ENCODE measurements around the gene ASTN2.

The ASTN2 gene

DNA sequence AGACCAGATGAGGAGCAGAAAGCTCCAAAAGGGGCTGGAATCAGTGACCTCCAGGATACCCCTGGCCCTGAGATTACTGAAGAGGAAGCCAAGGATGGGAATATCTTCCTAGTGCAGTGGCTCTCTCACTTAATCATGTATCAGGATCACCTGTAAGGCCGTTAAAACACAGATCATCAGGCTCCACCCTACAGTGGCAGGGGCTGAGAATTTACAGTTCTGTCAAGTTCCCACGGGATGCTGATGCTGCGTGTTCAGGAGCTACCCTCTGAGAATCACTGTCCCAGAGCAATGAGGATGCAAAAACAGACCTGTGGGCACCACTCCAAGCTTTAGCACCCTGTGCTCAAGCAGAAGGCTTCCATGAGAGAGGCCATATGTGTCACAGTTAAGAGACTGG, 291.9 kb downstream of the ASTN2 start:
- no peak for DNase-seq

DNA sequence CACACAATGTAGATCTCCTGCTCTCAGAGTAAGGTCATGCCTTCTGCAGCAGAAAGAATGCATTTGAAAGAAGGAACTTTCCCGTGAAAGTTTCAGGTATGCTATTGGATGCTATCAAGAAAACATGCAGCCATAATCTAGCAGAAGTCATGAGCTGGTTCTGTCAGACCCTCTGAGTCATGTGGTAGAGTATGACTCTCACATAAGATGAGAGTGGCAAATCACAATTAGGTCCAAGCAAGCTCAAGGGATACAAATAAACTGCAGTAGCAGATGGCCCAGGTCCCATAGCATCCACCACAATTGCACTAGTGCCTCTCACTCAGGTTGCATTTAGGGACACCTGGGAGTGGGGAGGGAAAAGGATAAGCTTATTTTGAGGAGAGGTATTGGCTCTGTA, 292.8 kb downstream of the ASTN2 start:
- DNase-seq: no peak

DNA sequence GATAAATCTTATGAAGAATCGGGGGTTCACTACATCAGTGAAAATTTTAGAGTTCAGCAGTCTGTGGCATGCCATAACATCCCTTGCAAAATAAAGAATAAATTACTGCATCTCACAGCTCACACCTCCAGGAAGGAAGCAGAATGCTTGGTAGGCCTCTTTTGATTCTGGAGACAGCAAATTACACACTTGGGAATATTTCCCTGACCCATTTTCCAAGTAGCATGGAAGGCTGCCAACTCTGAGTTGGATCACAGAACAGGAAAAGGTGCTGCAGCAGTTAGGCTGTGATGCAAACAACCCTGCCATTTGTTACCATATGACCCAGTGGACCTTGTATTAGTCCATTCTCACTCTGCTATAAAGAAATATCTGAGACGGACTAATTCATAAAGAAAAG, 293.5 kb downstream of the ASTN2 start:
- peak in 10 of 56 donors; percentile 1 to 34 (median 10) for DNase-seq

DNA sequence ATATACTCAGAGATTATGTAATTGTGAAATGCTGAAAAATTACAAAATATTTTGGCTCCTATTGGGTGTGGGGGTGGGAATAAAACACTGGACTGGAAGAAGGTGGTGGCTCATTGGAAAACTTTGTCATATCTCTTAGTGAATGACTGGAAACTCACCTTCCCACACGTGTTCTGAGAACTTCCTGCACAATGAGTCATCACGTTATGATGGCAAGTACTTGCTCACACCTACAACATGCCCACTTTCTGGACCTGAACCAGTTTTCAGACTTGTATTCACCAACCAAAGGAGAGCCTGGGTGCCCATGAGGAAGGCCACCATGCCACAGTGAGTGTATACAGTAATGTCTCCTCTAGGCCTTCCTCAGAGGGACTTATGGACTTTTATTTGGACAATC, 294.8 kb downstream of the ASTN2 start:
- peak in 1 of 56 donors; percentile 1 for DNase-seq

- DNase-seq: no peak
Observed at GRCh38 chr9:117116084-117116483, 298.8 kb downstream of the ASTN2 start.

GRCh38 chr9:117114768-117115167, 300.1 kb downstream of the ASTN2 start:
- DNase-seq: no peak

DNA sequence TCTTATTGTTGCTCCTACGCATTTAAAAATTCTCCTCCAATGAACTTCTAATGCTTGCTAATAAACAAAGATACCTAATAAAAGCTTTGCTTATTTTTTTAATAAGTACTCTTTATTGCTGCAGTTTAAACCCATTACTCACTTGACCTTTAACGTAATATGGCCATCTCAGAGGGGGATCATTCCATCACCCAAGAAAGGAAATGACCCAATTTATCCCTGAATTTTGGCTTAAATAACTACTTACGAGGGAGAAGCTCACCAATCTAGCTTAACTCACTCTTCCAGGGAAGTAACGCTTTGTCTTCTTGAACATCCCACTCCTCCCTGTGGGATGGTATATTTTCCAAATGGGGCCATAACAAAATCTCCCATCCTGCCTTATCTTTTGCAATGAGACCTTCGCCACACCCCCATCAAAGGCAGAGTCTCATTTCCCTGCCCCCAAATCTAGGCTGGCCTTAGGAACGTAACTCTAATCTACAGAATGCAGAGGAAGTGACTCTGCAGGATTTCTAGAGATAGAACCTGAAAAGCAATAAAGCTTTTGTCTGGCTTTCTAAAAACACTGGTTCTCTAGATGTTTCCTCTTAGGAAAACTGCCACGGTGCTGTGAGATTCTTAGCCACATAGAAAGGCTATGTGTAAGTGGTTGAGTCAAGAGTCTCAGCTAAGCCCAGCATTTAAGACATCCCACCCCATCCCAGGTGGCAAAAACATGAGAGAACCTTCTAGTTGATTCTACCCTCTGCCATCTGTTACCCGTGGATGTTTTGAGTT, 310.0 kb downstream of the ASTN2 start:
- DNase-seq: no peak

- DNase-seq: no peak
Observed at GRCh38 chr9:117104206-117104605, 310.7 kb downstream of the ASTN2 start.

DNA sequence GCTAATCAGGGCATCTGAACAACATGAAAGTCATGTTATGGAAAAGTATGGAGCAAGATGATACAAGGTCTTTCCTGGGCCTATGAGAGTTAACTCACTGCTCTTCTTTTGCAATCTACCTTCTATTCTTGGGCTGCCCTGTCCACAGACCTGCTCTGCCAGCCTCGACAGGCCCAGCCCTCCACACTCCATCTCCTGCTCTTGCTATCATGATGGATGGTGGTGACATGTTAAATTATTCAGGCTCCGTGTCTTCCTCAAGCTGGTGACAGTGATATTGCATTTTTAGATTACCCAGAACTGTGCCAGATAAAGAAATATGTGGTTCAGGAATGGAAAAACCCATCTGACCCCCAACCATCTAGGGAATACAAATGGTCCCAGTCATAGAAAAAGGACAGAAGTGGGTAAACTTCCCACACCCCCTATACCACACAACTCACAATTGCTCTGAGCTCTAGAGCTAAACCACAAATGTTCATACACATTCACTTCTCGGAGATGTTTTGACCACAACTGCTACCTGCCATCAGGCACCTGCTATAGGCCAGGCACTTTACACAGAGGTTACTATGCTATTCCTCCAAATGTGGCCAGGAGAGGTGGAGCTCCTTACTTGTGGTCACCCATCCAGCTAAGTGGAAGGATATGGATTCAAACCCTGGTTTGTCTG, 311.3 kb downstream of the ASTN2 start:
- no peak for DNase-seq

DNA sequence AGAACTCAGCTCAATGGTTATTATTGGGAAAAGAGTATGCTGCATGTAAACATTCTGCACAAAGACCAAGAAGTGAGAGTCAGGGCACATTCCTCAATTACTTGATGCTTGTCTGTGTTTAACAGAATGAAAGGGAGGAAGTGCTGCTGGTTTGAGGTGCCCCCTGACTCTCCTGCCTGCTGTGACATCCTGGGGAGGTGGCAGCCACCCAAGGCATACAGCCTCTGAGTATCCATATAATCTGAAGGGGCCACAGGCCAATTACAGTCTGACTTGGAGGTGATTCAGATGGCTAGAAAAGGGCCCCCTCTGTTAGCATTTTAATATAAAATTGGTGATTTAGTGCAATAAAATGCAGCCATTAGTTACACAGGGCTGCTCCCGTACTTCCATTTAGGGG, 313.8 kb downstream of the ASTN2 start:
- no peak for DNase-seq

- no peak for DNase-seq
Observed at GRCh38 chr9:117098331-117098730, 316.5 kb downstream of the ASTN2 start.

DNA sequence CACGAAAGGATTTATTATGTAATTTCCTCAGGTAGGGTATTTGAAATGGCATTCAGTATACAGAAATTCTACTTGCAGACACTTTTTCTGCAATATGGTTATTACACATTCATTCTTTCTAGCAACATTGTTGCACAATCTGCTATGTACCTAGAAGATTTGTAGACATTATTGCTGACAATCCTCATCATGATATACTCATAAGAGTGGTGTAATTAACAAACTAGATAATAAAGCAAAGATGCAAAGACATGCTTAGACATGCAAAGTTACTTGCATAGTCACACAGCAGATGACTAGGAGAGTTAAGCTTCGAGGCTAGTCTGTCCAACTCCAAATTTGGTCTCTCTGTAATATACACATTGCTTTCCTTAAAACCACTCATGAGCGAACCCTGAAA, 317.1 kb downstream of the ASTN2 start:
- DNase-seq: no peak

DNA sequence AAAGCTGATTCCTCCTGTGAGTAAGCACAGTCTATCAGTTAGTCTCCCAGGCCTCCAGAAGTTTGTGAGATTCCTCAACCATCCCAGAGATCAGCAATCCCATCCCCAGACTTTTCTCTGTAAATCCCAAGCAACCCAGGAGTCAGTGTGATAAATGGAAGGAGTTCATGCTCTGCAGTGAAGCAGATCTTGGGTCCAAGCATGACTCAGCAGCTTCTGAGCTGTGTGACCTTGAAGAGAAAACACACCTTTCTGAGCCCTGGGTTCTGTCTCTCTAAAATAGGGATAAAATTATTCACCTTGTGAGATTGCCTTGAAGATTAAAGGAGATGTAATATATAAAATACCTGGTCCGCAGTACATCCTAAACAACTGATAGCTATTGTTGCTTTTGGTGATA, 318.7 kb downstream of the ASTN2 start:
- DNase-seq: no peak

GRCh38 chr9:117095081-117095480, 319.8 kb downstream of the ASTN2 start:
- no peak for DNase-seq

DNA sequence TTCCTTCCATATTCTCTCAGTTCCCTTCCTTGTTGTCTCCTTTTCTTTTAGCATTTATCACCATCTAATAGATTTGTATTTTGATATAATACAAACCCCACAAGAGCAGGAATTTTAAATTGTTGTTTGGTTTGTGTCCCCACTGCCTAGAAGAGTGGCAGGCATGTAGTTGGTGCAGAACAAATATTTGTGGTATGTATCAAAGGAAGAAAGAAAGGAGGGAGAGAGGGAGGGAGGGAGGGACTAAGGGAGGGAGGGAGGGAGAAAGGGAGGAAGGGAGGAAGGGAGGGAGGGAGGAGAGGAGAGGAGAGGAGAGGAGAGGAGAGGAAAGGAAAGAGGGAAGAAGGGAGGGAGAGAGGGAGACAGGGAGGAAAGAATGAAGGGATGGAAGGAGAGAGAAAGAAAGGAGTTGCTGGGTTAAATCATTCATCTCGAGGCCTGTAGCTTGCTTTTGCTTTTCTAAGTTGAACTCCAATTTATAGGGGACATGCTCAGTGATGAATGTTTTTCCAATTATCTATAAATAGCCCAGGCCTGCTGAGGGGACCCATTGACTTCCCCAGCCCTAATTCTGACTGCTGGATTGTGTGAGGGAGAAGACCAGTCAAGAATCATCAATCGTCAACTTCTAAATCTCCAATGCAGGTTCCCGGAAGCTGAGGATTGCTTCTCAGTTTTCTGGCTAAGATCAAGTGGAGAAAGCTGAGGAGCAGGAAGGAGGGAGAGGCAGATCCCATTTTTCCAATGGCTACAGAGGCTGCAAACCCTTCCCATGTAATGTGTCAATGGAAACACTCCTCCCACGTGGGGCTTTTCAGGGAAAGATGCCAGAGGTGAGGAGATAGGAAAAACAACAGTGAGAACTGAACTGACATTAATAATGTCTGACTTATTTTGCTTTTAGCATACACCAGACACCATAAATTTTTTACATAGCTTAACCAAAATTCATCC, 320.7 kb downstream of the ASTN2 start:
- no peak for DNase-seq

DNA sequence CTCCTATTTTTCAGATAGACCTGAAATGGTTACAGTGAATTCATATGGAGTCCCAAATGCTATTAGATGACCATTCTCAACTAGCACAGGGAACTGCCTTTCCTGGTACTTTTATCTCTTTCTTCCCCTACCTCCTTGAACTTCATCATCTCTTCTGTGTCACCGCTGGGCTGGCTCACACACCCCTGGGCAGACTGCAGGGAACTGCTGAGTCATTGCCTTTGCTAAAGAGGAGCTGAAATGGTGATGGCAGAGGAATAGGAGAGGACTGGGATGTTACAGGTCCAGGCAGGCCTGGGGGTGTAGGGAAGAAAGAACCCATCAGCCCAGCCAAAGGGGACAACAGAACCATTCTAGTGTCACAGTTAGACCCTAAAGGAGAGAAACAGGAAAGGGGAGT, 322.3 kb downstream of the ASTN2 start:
- peak in 1 of 56 donors; percentile 5 for DNase-seq

- DNase-seq: no peak
Observed at GRCh38 chr9:117091529-117091928, 323.3 kb downstream of the ASTN2 start.

DNA sequence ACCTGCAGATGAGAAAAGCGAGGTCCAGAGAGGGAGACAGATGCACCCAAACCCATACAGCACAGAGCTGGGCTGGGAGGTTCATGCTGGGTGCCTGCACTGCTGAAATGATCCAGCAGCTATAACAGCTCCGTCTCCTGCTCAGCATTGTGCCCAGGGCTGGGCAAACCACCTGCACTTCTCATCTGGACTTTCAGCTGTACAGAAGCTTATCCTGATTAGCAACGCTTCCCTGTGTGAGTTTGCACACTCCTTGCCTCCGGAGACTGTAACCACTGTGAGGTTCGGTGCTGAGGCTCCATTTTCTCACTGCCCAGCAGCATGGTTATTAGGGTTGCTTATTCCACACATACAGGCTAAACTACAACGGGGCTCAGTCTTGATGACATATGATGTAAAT, 326.1 kb downstream of the ASTN2 start:
- DNase-seq: no peak

DNA sequence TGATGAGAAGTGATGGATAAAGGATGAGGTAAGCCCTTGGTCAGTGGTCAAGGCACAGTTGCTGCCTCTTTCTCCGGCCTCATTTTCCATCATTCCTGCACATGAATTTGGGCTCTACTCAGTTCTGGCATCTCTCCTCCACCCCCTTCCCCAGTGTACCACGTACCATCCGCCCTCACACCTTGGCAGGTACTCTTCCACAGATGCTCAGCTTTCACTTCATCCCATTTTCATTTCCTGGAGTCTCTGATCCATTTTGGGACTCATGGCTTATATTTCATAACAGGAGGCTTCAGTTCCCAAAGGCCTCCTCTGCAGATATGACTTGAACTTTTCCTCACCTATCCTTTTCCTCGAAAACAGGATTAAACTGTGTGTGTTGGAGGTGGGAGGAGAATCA, 326.7 kb downstream of the ASTN2 start:
- no peak for DNase-seq

- DNase-seq: no peak
Observed at GRCh38 chr9:117084221-117084620, 330.6 kb downstream of the ASTN2 start.

DNA sequence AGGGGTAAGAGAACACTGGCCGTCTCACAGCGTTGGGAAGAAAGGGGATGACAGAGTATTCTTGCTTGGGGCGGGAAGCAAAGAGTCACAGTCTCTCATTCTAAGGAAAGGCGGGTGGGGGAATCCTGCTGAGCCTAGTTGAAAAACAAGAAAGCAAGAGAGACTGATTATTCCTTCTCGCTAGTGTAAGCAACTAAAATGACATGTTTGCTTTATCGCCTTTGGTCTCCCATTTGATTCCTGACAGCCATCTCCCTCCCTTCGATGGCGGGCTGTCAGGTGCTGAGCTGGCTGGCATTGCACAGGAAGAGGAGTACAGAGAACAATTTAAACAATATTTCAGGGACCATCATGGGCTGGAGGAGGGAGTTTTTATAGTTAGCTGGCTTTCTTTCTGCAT, 331.3 kb downstream of the ASTN2 start:
- no peak for DNase-seq
